ENCODE data around the gene C14orf180.

DNA sequence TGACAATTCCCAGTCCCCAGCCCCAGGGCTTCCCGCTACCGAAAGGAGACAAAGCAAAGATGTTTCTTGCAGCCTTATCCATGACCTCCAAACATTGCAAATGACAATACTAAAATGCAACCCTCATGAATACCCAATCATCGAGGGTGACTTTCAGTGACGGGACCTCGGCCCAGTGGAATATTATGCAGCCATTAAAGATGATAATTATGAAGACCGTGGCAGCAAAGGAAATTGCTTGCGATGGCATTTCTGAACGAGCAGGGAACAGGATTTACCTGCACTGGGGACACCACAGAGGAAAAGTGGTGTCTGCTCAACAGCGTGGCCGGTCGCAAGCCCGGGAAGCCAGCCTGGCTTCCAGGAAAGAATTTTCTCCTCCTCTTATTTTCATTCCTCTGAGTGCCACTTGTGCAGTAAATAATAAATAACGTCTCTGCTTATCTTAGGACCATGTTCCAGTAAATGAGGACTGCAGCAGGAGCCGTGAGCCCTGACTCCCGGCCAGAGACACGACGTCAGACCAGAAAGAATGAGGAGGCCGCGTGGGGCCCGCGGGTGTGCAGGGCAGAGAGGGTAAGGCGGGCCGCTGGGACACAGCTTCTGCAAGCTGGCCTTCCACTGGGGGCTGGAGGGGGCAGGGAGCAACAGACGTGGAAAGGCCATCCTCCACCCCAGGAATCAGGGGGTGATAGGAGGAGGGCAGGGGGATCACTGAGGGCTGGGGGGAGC is 6.6 kb downstream of the C14orf180 start:
- no peak for TF ChIP-seq NR2C2 (CRISPR knock-in tag; IDR thresholded peaks at IDR 0.05)
- TF ChIP-seq CTCF (IDR thresholded peaks at IDR 0.05): no peak
- TF ChIP-seq, protein P1, sequence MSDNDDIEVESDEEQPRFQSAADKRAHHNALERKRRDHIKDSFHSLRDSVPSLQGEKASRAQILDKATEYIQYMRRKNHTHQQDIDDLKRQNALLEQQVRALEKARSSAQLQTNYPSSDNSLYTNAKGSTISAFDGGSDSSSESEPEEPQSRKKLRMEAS (CRISPR knock-in tag; IDR thresholded peaks at IDR 0.05): no peak
- no peak for TF ChIP-seq TCF7 (CRISPR knock-in tag; IDR thresholded peaks at IDR 0.05; ENCODE audit: low read depth)
- TF ChIP-seq ZNF416 (CRISPR knock-in tag; IDR thresholded peaks at IDR 0.05): no peak
- TF ChIP-seq MXD4 (CRISPR knock-in tag; IDR thresholded peaks at IDR 0.05; ENCODE audit: borderline replicate concordance): no peak
- TF ChIP-seq CREM (CRISPR knock-in tag; IDR thresholded peaks at IDR 0.05): no peak
- TF ChIP-seq ZBTB43 (CRISPR knock-in tag; IDR thresholded peaks at IDR 0.05): no peak
- TF ChIP-seq, protein P2, sequence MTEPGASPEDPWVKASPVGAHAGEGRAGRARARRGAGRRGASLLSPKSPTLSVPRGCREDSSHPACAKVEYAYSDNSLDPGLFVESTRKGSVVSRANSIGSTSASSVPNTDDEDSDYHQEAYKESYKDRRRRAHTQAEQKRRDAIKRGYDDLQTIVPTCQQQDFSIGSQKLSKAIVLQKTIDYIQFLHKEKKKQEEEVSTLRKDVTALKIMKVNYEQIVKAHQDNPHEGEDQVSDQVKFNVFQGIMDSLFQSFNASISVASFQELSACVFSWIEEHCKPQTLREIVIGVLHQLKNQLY (CRISPR knock-in tag; IDR thresholded peaks at IDR 0.05): no peak
- TF ChIP-seq, protein P3, sequence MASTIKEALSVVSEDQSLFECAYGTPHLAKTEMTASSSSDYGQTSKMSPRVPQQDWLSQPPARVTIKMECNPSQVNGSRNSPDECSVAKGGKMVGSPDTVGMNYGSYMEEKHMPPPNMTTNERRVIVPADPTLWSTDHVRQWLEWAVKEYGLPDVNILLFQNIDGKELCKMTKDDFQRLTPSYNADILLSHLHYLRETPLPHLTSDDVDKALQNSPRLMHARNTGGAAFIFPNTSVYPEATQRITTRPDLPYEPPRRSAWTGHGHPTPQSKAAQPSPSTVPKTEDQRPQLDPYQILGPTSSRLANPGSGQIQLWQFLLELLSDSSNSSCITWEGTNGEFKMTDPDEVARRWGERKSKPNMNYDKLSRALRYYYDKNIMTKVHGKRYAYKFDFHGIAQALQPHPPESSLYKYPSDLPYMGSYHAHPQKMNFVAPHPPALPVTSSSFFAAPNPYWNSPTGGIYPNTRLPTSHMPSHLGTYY (CRISPR knock-in tag; IDR thresholded peaks at IDR 0.05): no peak
- TF ChIP-seq ATF1 (CRISPR knock-in tag; IDR thresholded peaks at IDR 0.05): no peak
- TF ChIP-seq, protein P4, sequence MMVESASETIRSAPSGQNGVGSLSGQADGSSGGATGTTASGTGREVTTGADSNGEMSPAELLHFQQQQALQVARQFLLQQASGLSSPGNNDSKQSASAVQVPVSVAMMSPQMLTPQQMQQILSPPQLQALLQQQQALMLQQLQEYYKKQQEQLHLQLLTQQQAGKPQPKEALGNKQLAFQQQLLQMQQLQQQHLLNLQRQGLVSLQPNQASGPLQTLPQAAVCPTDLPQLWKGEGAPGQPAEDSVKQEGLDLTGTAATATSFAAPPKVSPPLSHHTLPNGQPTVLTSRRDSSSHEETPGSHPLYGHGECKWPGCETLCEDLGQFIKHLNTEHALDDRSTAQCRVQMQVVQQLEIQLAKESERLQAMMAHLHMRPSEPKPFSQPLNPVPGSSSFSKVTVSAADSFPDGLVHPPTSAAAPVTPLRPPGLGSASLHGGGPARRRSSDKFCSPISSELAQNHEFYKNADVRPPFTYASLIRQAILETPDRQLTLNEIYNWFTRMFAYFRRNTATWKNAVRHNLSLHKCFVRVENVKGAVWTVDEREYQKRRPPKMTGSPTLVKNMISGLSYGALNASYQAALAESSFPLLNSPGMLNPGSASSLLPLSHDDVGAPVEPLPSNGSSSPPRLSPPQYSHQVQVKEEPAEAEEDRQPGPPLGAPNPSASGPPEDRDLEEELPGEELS (CRISPR knock-in tag; IDR thresholded peaks at IDR 0.05): no peak
- no peak for TF ChIP-seq ZSCAN18 (CRISPR knock-in tag; IDR thresholded peaks at IDR 0.05)
- no peak for TF ChIP-seq ESRRA (CRISPR knock-in tag; IDR thresholded peaks at IDR 0.05; ENCODE audit: borderline replicate concordance)
